Endothelial cell of umbilical vein (primary cell): Measurements from ENCODE around the gene PRR3. TPM values are rescaled to one million over a fixed set of nuclear protein-coding genes. Genes with fewer than 3 reads are reported as not detected.

Experiments used
- BruUV-seq: library from RNA; stranded (reverse); fragments of 400-500 nt; replicated peaks from 2 replicates; lab custom pipeline; 2021; lab: Mats Ljungman, UMichigan
- CTCF ChIA-PET: fragments of 300-600, 350-600 bp; sonication (Branson Sonifier 250); formaldehyde crosslinking; loops from one replicate; lab custom pipeline; 2021; ENCODE audit warnings: antibody characterized with exemption, inconsistent platforms; lab: Charles Lee
- POLR2A ChIA-PET: fragments of 300-600, 350-600 bp; sonication (Branson Sonifier 250); formaldehyde crosslinking; loops from one replicate; lab custom pipeline; 2021; ENCODE audit warnings: antibody characterized with exemption, inconsistent platforms; lab: Charles Lee
- DNase-seq: peaks from one replicate; pipeline ENCODE4 v3.0.0-alpha.2; 2011; ENCODE audit warnings: low read depth, low spot score
- FAIRE-seq: peaks from 2 replicates; lab custom pipeline; 2011; peaks lifted over from hg19 to GRCh38; lab: Jason Lieb, UNC
- H2AFZ ChIP-seq: 2 replicates; pipeline ENCODE4 v1.6.0; 2012; ENCODE audit warnings: low read depth, low read length, control low read depth, inconsistent platforms
- H3K27ac ChIP-seq: 2 replicates; pipeline ENCODE4 v1.5.1; 2011; ENCODE audit warnings: low read depth, mild to moderate bottlenecking, control low read depth, low read length, moderate library complexity; ENCODE audit not compliant: insufficient read depth
- H3K27me3 ChIP-seq, 2 experiments: 2 replicates each; pipeline versions ENCODE4 v1.6.0 to v1.6.1; 2011; ENCODE audit warnings: low read length in 2 of 2, mixed read lengths in 1 of 2; ENCODE audit not compliant: control insufficient read depth in 2 of 2, insufficient read depth in 2 of 2
- H3K36me3 ChIP-seq, 2 experiments: 2 replicates in 1 of 2; 3 replicates in 1 of 2; pipeline ENCODE4 v1.5.1; 2011; ENCODE audit warnings: low read length in 2 of 2, mild to moderate bottlenecking in 1 of 2, moderate library complexity in 1 of 2; ENCODE audit not compliant: control insufficient read depth in 2 of 2, insufficient read depth in 2 of 2; ENCODE audit errors: extremely low read depth in 1 of 2
- H3K4me1 ChIP-seq: 3 replicates; pipeline ENCODE4 v1.5.1; 2011; ENCODE audit warnings: mild to moderate bottlenecking, low read length; ENCODE audit not compliant: control insufficient read depth, insufficient read depth; ENCODE audit errors: extremely low read depth
- H3K4me2 ChIP-seq: 2 replicates; pipeline ENCODE4 v1.6.1; 2011; ENCODE audit warnings: low read length, control low read depth, mixed read lengths; ENCODE audit not compliant: insufficient read depth
- H3K4me3 ChIP-seq, 3 experiments: fragments of 200-600 bp in 1 of 3; sonication (generic), shearing (Covaris generic) in 1 of 3; replicated peaks in 1 of 3; 2 replicates each; pipeline ENCODE4 v1.5.1; 2011 to 2016; ENCODE audit warnings: control low read depth in 3 of 3, low read length in 3 of 3, mild to moderate bottlenecking in 2 of 3, inconsistent platforms in 1 of 3, low read depth in 1 of 3, moderate library complexity in 1 of 3; ENCODE audit not compliant: insufficient read depth in 1 of 3
- H3K79me2 ChIP-seq: 2 replicates; pipeline ENCODE4 v1.6.0; 2012; ENCODE audit warnings: low read length, inconsistent platforms; ENCODE audit not compliant: control insufficient read depth, insufficient read depth
- H3K9ac ChIP-seq: replicated peaks from 2 replicates; pipeline ENCODE3; 2011; ENCODE audit warnings: low read length, control low read depth; ENCODE audit not compliant: insufficient read depth; ENCODE audit errors: extremely low read depth
- H3K9me1 ChIP-seq: replicated peaks from 3 replicates; pipeline ENCODE4 v1.6.0; 2011; ENCODE audit warnings: mild to moderate bottlenecking, low read length; ENCODE audit not compliant: control insufficient read depth, insufficient read depth; ENCODE audit errors: extremely low read depth
- H3K9me3 ChIP-seq: replicated peaks from 2 replicates; pipeline ENCODE4 v1.5.1; 2012; ENCODE audit warnings: low read length, inconsistent platforms; ENCODE audit not compliant: control insufficient read depth, insufficient read depth
- H4K20me1 ChIP-seq: replicated peaks from 2 replicates; pipeline ENCODE3; 2011; ENCODE audit warnings: mild to moderate bottlenecking, low read length; ENCODE audit not compliant: control insufficient read depth, insufficient read depth; ENCODE audit errors: extremely low read depth
- EZH2 ChIP-seq: IDR thresholded peaks from 2 replicates; pipeline ENCODE4 v1.6.1; 2012; ENCODE audit warnings: borderline replicate concordance, low read depth, mild to moderate bottlenecking, moderate library complexity, low read length, inconsistent platforms; ENCODE audit not compliant: severe bottlenecking
- FOS ChIP-seq: IDR thresholded peaks from 2 replicates; pipeline ENCODE4 v1.6.1; 2011; ENCODE audit warnings: mild to moderate bottlenecking, low read length, moderate library complexity, borderline replicate concordance; ENCODE audit not compliant: insufficient read depth
- GATA2 ChIP-seq: IDR thresholded peaks from 2 replicates; pipeline ENCODE4 v1.7.0; 2011; ENCODE audit warnings: low read depth, mild to moderate bottlenecking, moderate library complexity, mixed read lengths, low read length; ENCODE audit not compliant: insufficient read length, insufficient read depth
- JUN ChIP-seq: IDR thresholded peaks from 2 replicates; pipeline ENCODE4 v1.6.1; 2011; ENCODE audit warnings: borderline replicate concordance, low read depth; ENCODE audit not compliant: insufficient read length, insufficient read depth
- MYC ChIP-seq: IDR thresholded peaks from one replicate; pipeline ENCODE4 v1.6.1; 2011; ENCODE audit warnings: mild to moderate bottlenecking, low read depth, low read length
- POLR2A ChIP-seq: IDR thresholded peaks from 2 replicates; pipeline ENCODE4 v1.6.1; 2012; ENCODE audit warnings: low read depth, mild to moderate bottlenecking, control low read depth, low read length
- POLR2AphosphoS5 ChIP-seq: IDR thresholded peaks from 2 replicates; pipeline ENCODE4 v1.6.1; 2012; ENCODE audit warnings: low read depth, mild to moderate bottlenecking, control low read depth, low read length, moderate library complexity; ENCODE audit not compliant: insufficient read depth
- dilution Hi-C: fragments of 300-500 bp; cut with MboI; formaldehyde crosslinking; loops from one replicate; pipeline ENCODE4 v1.15.0; 2019; ENCODE audit warnings: low sequenced_read_pairs; ENCODE audit not compliant: extremely low pct_ligation_motif_present
- intact Hi-C: fragments of 100-400 bp; cut with micrococcal nuclease; formaldehyde crosslinking; loops from one replicate; pipeline ENCODE4 v1.10.0; 2022
- polyA plus RNA-seq, 4 experiments: library from polyadenylated mRNA; depleted of rRNA in 3 of 4; stranded (reverse) in 3 of 4; unstranded in 1 of 4; fragments of >200 nt; gene quantifications; 2 replicates each; pipeline versions ENCODE4 v1.2.1 to v1.2.3, GENCODE V29; 2011 to 2012; ENCODE audit warnings: missing spikeins in 1 of 4
- total RNA-seq: library from RNA; stranded (reverse); gene quantifications from 2 replicates; pipeline ENCODE4 v1.2.3, GENCODE V29; 2021
- TF ChIP-seq, protein P1 (sequence below): IDR thresholded peaks from 2 replicates; pipeline ENCODE4 v1.6.1; 2011; ENCODE audit not compliant: insufficient read depth, insufficient read length
- TF ChIP-seq, protein P2 (sequence below), 2 donors: IDR thresholded peaks; 1 replicate in 1 of 2; 2 replicates in 1 of 2; pipeline ENCODE4 v1.5.1; 2011; ENCODE audit warnings: low read length in 2 of 2, mild to moderate bottlenecking in 2 of 2, moderate library complexity in 2 of 2, control low read depth in 1 of 2, inconsistent platforms in 1 of 2, low read depth in 1 of 2; ENCODE audit not compliant: insufficient read depth in 1 of 2; ENCODE audit errors: extremely low read depth in 1 of 2

Gene PRR3
- total and polyA plus RNA-seq, 2 donors (not counting 3 experiments of a cell fraction or from before 2014, with no cell fraction given), result 10.6 to 22.3 TPM

DNA sequence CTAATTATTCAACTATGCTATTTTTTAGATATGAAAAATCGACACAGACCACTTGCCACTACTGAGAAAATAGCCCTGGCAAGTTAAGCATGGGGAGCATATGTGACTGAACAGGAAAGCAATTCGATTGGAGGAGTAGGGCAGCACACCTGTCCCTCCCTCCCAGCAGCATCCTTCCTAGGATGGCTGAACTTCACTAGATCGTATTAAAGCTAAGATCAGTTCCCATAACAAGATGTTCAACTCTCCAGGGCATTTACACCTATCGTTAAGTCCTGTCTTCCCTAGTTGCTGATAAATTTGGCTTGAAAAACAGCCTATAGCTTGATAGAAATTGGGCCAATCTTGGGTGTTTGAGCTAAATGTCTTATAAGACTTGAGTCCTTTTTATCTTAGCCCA lies 53.0 kb downstream of the PRR3 start:
- TF ChIP-seq JUN, result no peak
- TF ChIP-seq FOS, result no peak
- no peak for TF ChIP-seq POLR2A
- TF ChIP-seq, protein P1, sequence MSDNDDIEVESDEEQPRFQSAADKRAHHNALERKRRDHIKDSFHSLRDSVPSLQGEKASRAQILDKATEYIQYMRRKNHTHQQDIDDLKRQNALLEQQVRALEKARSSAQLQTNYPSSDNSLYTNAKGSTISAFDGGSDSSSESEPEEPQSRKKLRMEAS, result no peak
- TF ChIP-seq GATA2, result no peak
- TF ChIP-seq EZH2, result no peak
- no peak for TF ChIP-seq MYC
- TF ChIP-seq, protein P2, sequence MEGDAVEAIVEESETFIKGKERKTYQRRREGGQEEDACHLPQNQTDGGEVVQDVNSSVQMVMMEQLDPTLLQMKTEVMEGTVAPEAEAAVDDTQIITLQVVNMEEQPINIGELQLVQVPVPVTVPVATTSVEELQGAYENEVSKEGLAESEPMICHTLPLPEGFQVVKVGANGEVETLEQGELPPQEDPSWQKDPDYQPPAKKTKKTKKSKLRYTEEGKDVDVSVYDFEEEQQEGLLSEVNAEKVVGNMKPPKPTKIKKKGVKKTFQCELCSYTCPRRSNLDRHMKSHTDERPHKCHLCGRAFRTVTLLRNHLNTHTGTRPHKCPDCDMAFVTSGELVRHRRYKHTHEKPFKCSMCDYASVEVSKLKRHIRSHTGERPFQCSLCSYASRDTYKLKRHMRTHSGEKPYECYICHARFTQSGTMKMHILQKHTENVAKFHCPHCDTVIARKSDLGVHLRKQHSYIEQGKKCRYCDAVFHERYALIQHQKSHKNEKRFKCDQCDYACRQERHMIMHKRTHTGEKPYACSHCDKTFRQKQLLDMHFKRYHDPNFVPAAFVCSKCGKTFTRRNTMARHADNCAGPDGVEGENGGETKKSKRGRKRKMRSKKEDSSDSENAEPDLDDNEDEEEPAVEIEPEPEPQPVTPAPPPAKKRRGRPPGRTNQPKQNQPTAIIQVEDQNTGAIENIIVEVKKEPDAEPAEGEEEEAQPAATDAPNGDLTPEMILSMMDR (IDR thresholded peaks at IDR 0.05; ENCODE audit: extremely low read depth in 1 of 2, insufficient read depth in 1 of 2, low read depth in 1 of 2, low read length in 2 of 2), result no peak
- no peak for TF ChIP-seq POLR2AphosphoS5
- dilution Hi-C loops, result no loop called here
- H3K9ac ChIP-seq, result no peak overlapping the region
- no peaks in the 10 kb centered on the region for H3K27me3 ChIP-seq
- intact Hi-C loops, result loop anchor here (5.0 kb wide), 1 partner anchor 128 kb away; no protein-coding TSS in a partner anchor
- peaks cover 16% of the 10 kb centered on the region for H3K4me1 ChIP-seq
- H3K27ac ChIP-seq, result no peak overlapping the region
- DNase-seq (no peak), FAIRE-seq (no peak)
- H3K9me3 ChIP-seq, result no peaks in the 10 kb centered on the region
- POLR2A ChIA-PET, result no interaction called here
- no TSS peak for BruUV-seq
- no peak overlapping the region for H3K4me3 ChIP-seq
- peaks cover 12% of the 10 kb centered on the region for H3K79me2 ChIP-seq
- CTCF ChIA-PET, result interaction anchor here (0.9 to 1.3 kb wide), 3 partner anchors 10 to 121 kb away, joined by 3 to 4 read pairs (median 4); no protein-coding TSS in a partner anchor
- H3K4me2 ChIP-seq, result no peak overlapping the region
- no peak overlapping the region for H2AFZ ChIP-seq
- H3K9me1 ChIP-seq, result no peaks in the 10 kb centered on the region
- H3K36me3 ChIP-seq, result peaks cover 21 to 22% of the 10 kb centered on the region in 2 experiments
- no peaks in the 10 kb centered on the region for H4K20me1 ChIP-seq
